Glutamatergic neuron (in vitro differentiated cells): Measurements from ENCODE around the gene DHRS4. TPM values are rescaled to one million over a fixed set of nuclear protein-coding genes. Genes with fewer than 3 reads are reported as not detected.
"Not testable (repeated sequence)": the region's sequence is repeated elsewhere in the genome, so short reads cannot be mapped to it uniquely, and the experiment has no call there.

Experiments
- DNase-seq: peaks from one replicate; pipeline ENCODE4 v3.0.0; 2022
- H3K27ac Mint-ChIP-seq: one replicate; pipeline ENCODE4 v1.8.0; 2020; ENCODE audit warnings: mild to moderate bottlenecking, mixed read lengths, inconsistent platforms; ENCODE audit not compliant: unreplicated experiment
- H3K27me3 Mint-ChIP-seq: one replicate; pipeline ENCODE4 v1.8.0; 2020; ENCODE audit warnings: mild to moderate bottlenecking, moderate library complexity, mixed read lengths, inconsistent platforms; ENCODE audit not compliant: unreplicated experiment
- H3K36me3 Mint-ChIP-seq: one replicate; pipeline ENCODE4 v1.8.0; 2020; ENCODE audit warnings: mild to moderate bottlenecking, mixed read lengths, inconsistent platforms; ENCODE audit not compliant: unreplicated experiment
- H3K4me1 Mint-ChIP-seq: one replicate; pipeline ENCODE4 v1.8.0; 2020; ENCODE audit warnings: mild to moderate bottlenecking, low read depth, mixed read lengths, inconsistent platforms; ENCODE audit not compliant: unreplicated experiment
- H3K4me3 Mint-ChIP-seq: one replicate; pipeline ENCODE4 v1.8.0; 2020; ENCODE audit warnings: mild to moderate bottlenecking, mixed read lengths, inconsistent platforms; ENCODE audit not compliant: unreplicated experiment
- H3K9me3 Mint-ChIP-seq: one replicate; pipeline ENCODE4 v1.8.0; 2020; ENCODE audit warnings: mild to moderate bottlenecking, moderate library complexity, mixed read lengths, inconsistent platforms; ENCODE audit not compliant: unreplicated experiment
- CTCF ChIP-seq: fragments of 200-600 bp; sonication (generic); IDR thresholded peaks from one replicate; pipeline ENCODE4 v1.5.0; 2021; ENCODE audit not compliant: partially characterized antibody, unreplicated experiment
- total RNA-seq: library from RNA; stranded (reverse); fragmentation: NEBNext Ultra II Directional; extraction: Animal tissue kit (Norgen Biotek cat#: 25700); gene quantifications from one replicate; pipeline ENCODE4 v1.2.1, GENCODE V29; 2021; ENCODE audit not compliant: unreplicated experiment

DHRS4 gene
- total RNA-seq, 1 donor from 2014 or later = 6.1 TPM

GRCh38 chr14:23938823-23939222 lies 14.7 kb upstream of the DHRS4 start:
- peaks cover 12% of the 10 kb centered on the region for H3K36me3 Mint-ChIP-seq
- H3K9me3 Mint-ChIP-seq = peaks cover 2% of the 10 kb centered on the region
- peaks cover 2% of the 10 kb centered on the region for H3K27me3 Mint-ChIP-seq
- H3K4me1 Mint-ChIP-seq = peaks cover 3% of the 10 kb centered on the region
- H3K4me3 Mint-ChIP-seq = no peak overlapping the region
- no peak for TF ChIP-seq CTCF
- DNase-seq = no peak
- H3K27ac Mint-ChIP-seq = no peak overlapping the region

GRCh38 chr14:23939607-23940326 lies 13.8 kb upstream of the DHRS4 start:
- no peak overlapping the region for H3K27ac Mint-ChIP-seq

GRCh38 chr14:23941230-23941629 lies 12.3 kb upstream of the DHRS4 start:
- TF ChIP-seq CTCF = no peak
- Mint-ChIP-seq H3K27ac (no peak overlapping the region), H3K36me3 (peaks cover 18% of the 10 kb centered on the region), H3K4me1 (peaks cover 3% of the 10 kb centered on the region), H3K4me3 (no peak overlapping the region), H3K27me3 (peaks cover 2% of the 10 kb centered on the region), H3K9me3 (no peaks in the 10 kb centered on the region)
- no peak for DNase-seq

More at GRCh38 chr14:23939607-23940326, 13.8 kb upstream of the DHRS4 start:
- H3K4me3 Mint-ChIP-seq = no peak overlapping the region
- no peak for TF ChIP-seq CTCF
- H3K36me3 Mint-ChIP-seq = peaks cover 17% of the 10 kb centered on the region
- no peak for DNase-seq
- peaks cover 3% of the 10 kb centered on the region for H3K4me1 Mint-ChIP-seq
- H3K9me3 Mint-ChIP-seq = peaks cover 2% of the 10 kb centered on the region
- H3K27me3 Mint-ChIP-seq = peaks cover 2% of the 10 kb centered on the region

GRCh38 chr14:23941669-23942068 lies 11.9 kb upstream of the DHRS4 start:
- DNase-seq = no peak
- Mint-ChIP-seq H3K36me3 (peaks cover 22% of the 10 kb centered on the region), H3K4me3 (no peak overlapping the region), H3K9me3 (no peaks in the 10 kb centered on the region), H3K4me1 (peaks cover 3% of the 10 kb centered on the region), H3K27ac (no peak overlapping the region), H3K27me3 (peaks cover 4% of the 10 kb centered on the region)
- no peak for TF ChIP-seq CTCF

- Mint-ChIP-seq H3K4me3 (no peak overlapping the region), H3K4me1 (peaks cover 3% of the 10 kb centered on the region), H3K36me3 (peaks cover 26% of the 10 kb centered on the region), H3K27ac (no peak overlapping the region), H3K27me3 (peaks cover 4% of the 10 kb centered on the region), H3K9me3 (peaks cover 2% of the 10 kb centered on the region)
- no peak for TF ChIP-seq CTCF
- DNase-seq = no peak
These were observed 11.0 kb upstream of the DHRS4 start for GRCh38 chr14:23942587-23942986.

- Mint-ChIP-seq H3K9me3 (peaks cover 10% of the 10 kb centered on the region), H3K4me1 (peaks cover 13% of the 10 kb centered on the region), H3K27me3 (peaks cover 14% of the 10 kb centered on the region), H3K36me3 (peaks cover 20% of the 10 kb centered on the region)
- not testable (repeated sequence) for DNase-seq, H3K27ac Mint-ChIP-seq, H3K4me3 Mint-ChIP-seq
These were observed 4.5 kb upstream of the DHRS4 start for GRCh38 chr14:23949069-23949468.
